GM19452 (cell line): ENCODE data around the gene MLXIP.

Experiments used
- ATAC-seq: cut with Tn5 transposase; IDR thresholded peaks from one replicate; pipeline ENCODE4 v1.9.1; 2021; ENCODE audit not compliant: unreplicated experiment

Gene MLXIP

DNA sequence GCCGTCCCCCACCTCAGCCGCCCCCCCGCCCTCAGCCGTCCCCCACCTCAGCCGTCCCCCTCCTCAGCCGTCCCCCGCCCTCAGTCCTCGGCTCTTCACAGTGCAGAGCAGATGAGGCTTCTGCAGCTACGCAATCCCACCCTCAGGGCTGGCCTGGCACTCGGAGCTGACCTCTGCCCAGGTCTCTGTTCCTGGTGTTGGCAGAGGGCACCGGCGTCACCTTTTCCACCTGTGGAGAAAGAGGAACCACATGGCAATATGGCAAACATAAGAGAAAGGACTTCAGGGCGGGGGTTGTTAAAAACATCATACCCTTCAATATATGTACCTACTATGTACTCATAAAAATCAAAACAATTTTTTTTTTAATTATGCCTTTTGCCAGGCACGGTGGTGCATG is 45.8 kb downstream of the MLXIP start:
- no peak for ATAC-seq

- ATAC-seq: no peak
Measured at GRCh38 chr12:122125452-122126341, 47.1 kb downstream of the MLXIP start.

DNA sequence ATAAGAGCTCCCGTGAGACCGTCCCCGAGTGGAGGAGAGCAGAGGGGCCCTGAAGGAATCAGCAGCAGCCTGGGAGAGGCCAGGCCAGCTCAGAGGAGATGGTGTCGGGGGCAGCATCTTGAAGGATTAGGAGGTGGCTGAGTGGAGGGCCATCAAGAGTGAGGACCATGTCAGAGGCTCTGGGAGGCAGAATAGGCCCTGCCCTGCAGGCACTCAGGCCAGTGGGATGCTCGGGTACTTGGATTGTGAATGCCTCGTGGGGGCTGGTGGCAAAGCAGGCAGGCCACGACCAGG is 47.7 kb downstream of the MLXIP start:
- no peak for ATAC-seq

DNA sequence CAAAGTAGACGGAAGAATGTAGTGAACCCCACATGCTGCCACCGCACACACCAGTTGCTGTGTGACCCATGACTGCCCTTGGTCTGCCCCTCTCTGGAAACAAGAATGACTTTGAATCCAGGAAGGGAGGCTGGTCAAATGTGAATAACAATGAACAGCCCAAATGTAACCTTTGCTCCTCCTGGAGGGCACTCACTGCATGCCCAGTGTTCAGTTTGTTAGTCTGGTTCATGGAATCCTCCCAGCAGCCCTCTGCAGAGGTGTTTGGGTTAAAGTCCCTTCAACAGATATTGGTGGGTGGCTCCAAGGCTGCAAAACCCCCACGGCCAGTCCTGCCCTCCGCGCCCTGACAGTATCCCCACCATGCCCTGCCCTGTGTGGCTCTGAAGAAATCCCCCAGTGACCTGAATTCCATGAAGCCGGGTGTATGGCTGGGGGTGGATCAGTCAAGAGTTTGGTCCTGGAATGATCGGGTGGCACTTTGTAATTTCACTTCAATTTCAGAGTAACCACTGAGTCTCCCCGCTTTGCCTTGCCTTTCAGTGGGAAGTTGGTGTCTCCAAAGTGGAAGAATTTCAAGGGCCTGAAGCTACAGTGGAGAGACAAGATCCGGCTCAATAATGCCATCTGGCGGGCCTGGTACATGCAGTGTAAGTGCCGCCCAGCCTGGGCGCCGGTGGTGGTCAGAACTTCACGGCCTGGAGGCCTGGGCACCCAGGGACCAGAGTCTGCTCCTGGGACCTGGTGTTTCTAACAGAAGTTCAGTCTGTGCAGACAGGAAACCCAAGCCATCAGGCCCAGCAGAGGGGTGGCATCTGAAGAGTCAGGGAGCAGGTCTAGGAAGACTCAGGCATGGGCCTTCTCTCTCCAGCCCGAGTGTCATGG is 48.4 kb downstream of the MLXIP start:
- no peak for ATAC-seq

DNA sequence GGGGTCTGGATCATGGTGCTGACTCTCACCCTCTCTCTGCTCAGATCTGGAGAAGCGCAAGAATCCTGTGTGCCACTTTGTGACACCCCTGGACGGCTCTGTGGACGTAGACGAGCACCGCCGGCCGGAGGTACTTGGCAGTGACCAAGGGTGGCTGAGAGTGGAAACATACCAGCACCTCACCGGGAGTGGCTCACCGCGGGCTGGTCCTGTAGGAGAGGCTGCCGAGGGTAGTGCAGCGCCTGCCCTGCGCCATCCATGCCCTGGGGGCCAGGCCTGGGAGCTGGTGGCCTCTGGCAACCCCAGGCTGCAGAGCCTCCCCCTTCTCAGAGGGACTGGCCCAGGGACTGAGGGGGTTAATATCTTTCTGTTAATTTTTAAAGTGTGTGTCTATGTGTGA is 49.3 kb downstream of the MLXIP start:
- no peak for ATAC-seq

DNA sequence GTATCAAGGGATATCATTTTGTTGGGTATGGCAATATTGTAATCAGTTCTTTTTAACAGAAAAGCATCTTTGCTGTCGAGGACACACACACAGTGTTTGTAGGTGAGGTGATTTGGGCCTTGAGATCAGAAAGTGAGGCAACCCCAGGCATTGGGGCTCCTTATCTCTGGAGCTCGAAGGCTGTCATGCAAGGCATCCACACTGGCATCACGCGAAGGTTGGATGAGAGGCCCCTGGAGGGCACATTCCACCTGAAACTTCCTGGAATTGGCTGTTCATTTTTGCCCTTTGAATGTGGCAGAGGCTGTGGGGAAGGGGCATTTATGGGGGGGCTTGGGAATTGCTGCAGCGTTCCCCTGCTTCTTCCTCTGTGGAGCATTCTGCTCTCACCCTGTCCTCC is 49.9 kb downstream of the MLXIP start:
- no peak for ATAC-seq

DNA sequence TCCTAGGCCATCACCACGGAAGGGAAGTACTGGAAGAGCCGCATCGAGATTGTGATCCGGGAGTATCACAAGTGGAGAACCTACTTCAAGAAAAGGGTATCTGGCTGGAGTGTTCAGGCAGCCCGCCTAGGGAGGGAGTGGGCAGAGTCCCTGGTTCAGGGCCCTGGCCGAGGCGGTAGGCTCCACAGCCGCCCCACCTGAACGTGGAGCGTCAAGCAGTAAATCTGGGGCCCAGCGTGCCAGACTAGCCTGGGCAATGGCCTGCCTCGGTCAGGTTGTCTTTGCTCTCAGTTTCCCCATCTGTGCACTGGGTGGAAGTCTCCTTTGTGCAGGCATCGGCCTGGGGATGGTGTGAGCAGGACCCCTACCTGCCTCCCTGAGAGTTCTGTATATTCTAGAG is 50.6 kb downstream of the MLXIP start:
- no peak for ATAC-seq

- ATAC-seq: no peak
Measured at GRCh38 chr12:122130150-122130549, 51.6 kb downstream of the MLXIP start.

DNA sequence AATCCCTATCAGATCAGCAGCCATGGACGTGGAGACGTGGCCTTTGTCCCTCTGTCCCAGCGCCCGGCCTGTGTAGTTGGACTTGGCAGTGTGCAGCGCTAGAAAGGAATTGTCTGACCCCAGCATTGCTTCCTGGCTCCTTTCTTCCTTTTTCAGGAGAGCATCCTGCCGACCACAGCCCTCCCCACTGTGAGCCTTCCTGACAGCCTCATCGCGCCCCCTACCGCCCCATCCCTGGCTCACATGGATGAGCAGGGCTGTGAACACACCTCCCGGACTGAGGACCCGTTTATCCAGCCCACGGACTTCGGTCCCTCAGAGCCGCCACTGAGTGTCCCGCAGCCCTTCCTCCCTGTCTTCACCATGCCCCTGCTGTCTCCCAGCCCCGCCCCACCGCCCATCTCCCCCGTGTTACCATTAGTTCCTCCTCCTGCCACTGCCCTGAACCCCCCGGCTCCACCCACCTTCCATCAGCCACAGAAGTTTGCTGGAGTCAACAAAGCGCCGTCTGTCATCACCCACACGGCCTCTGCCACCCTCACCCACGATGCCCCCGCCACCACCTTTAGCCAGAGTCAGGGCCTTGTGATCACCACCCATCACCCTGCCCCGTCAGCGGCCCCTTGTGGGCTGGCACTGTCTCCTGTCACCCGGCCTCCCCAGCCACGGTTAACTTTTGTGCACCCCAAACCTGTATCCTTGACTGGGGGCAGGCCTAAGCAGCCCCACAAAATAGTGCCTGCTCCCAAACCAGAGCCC is 54.8 kb downstream of the MLXIP start:
- no peak for ATAC-seq

DNA sequence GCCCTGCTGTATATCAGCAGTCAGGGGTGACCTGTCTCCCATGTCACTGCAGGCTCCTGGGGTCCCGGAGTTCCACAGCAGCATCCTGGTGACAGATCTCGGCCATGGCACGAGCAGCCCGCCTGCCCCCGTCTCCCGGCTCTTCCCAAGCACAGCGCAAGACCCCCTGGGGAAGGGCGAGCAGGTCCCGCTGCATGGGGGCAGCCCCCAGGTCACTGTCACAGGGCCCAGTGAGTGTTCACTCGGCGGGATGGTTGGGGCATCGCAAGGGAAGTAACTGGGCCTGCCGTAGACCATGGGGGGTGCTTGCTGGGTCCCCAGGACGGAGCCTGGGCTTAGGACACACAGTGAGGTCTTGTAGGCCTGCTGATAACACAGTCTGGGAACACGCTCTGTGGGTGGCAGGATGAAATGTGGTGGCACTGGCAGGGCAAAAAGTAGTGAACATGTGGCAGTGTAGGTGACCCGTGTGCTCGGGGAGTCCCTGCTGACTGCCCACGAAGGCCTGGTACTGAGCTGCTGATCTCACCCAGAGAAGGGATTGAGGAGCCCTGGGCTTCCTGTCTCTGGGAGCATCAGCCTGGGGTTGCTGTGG is 57.0 kb downstream of the MLXIP start:
- ATAC-seq: no peak

DNA sequence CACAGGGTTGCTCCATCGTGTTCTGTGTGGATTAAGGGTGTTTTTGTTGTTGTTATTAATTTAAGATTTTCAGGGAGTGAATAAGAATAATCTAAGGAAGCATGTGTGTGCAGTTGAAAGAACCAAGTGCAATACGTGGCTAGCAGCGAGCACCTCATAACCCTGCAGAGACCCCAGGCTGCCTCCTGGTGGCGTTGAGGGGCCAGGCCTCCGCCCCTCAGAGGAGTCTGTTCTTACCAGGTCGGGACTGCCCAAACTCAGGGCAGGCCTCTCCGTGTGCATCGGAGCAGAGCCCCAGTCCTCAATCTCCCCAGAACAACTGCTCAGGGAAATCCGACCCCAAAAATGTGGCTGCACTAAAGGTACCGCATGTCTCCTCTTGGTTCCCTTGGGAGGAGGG is 58.7 kb downstream of the MLXIP start:
- no peak for ATAC-seq

DNA sequence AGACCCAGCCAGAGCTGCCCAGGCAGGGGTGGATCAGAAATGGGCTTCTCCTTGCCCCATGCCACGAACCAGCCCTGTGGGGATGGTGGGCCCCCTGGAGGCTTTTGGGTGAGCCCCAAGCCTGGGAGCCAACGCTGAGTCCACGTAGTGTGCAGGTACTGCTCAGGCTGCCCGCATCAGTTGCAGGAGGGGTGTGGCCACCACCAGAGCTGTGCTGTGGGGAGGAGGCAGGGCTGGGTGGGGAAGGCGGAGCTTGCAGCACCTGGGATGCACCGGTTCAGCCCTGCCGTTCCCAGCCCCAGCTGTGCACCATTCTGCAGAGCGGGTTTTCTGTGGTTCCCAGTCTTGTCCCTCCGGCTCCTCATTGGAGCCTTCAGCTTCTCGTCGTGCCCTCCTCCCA is 59.1 kb downstream of the MLXIP start:
- ATAC-seq: no peak

- no peak for ATAC-seq
Measured at GRCh38 chr12:122138181-122138580, 59.6 kb downstream of the MLXIP start.

GRCh38 chr12:122138616-122139015 is 60.1 kb downstream of the MLXIP start:
- no peak for ATAC-seq

DNA sequence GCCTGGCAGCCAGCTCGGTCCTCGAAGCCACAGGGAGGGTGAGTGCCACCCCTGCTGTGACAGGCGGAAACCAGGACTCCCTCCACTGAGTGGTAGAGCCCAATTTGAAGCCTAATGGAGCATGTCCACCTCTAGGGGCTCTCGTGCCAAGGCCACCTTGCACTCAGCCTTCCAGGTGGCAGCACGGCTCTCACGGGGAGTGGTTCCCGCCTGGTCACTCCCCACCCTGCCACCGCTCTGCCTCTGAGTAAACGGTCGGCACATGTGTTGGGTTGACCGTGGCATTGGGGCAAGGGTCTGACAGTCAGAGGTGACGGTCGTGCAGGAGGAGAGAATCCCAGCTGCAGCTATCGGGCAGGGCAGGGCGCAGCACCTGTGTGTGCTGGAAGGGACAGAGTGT is 60.7 kb downstream of the MLXIP start:
- no peak for ATAC-seq

- ATAC-seq: no peak
Measured at GRCh38 chr12:122139941-122140340, 61.4 kb downstream of the MLXIP start.

GRCh38 chr12:122140467-122141257 is 62.1 kb downstream of the MLXIP start:
- ATAC-seq: no peak

DNA sequence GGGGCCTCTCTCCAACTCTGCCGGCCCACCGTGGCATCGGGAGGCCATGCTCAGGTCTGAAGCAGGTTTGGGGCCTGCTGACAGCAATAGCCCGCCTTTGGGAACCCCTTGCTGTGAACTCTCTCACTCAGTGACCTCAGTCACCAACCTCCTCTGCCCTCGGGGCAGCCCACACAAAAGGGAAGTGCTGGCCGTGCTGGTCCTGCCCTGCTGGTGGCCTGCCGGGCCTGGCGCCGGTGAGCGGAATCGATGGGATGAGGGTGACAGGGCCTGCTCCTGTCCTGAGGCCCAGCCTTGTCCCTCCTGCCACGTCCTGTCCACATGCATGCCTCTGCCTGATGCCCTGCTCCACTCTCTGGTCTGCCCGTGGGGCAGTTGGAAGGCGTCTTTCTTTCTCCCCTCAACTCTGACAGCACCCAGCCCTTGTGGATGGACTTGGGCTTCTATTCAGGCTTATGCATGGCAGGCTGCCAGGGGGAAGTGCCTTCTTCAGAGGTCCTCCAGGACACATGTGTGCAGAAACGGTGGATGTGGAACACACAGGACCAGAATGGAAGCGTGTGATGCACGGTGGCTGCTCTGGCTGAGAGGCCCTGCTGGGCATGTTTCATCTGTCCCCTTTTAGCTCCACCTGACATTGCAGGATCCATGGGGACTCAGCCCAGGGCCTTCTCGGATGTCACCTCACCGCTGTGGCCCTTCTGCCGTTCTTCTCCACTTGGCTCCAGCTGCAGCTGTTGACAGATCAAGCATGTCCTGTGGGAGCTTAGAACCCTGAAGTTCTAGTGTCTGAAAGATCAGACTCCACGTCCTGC is 63.6 kb downstream of the MLXIP start:
- ATAC-seq: no peak

- no peak for ATAC-seq
Measured at GRCh38 chr12:122142857-122143256, 64.3 kb downstream of the MLXIP start.

DNA sequence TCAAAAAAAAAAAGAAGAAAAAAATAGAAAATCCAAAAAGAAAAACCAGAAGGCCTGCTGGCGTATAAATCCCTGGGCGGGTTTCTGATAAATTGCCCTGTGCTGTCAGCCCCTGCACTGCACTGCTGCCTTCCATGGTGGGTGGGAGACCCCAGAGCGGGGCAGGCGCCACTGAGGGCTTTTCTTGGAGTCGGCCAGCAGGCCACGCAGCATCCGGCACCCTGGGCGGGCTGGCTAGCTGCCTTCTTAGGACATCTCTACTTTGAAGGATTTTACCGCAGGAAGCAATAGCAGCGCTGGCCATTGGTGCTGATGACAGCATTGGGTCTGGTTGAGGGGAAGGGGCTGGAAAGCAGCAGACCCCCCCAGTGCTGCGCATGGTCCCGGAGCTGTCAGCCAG is 66.3 kb downstream of the MLXIP start:
- no peak for ATAC-seq
